K562 (cell line): ENCODE measurements around the gene TENM3. TPM values are rescaled to one million over a fixed set of nuclear protein-coding genes. Genes with fewer than 3 reads are reported as not detected.

Source experiments
- ARHGAP35 ChIP-seq: fragments of 450-650 bp; IDR thresholded peaks from 2 replicates; pipeline ENCODE4 v1.6.1; 2018; ENCODE audit not compliant: partially characterized antibody
- CEBPZ ChIP-seq: fragments of 150-350 bp; IDR thresholded peaks from 2 replicates; pipeline ENCODE4 v1.6.1; 2014; ENCODE audit warnings: low read depth, mild to moderate bottlenecking, low read length, borderline replicate concordance
- HSF4 ChIP-seq: fragments of 250-450 bp; sonication (Bioruptor Pico); IDR thresholded peaks from 2 replicates; pipeline ENCODE4 v2.1.2; 2022; ENCODE audit warnings: mild to moderate bottlenecking, moderate library complexity, borderline replicate concordance
- KAT7 ChIP-seq: sonication (generic); formaldehyde crosslinking; IDR thresholded peaks from 2 replicates; pipeline ENCODE4 v1.8.0; 2022; ENCODE audit warnings: missing genetic modification reagents, mild to moderate bottlenecking, borderline replicate concordance
- KDM1A ChIP-seq, 2 experiments: fragments of 450-650 bp; IDR thresholded peaks; 2 replicates each; pipeline ENCODE4 v1.6.1; 2016; ENCODE audit warnings: mild to moderate bottlenecking in 2 of 2
- LEF1 ChIP-seq: fragments of 450-650 bp; IDR thresholded peaks from 2 replicates; pipeline ENCODE4 v1.6.1; 2016; ENCODE audit warnings: mild to moderate bottlenecking
- RBM39 ChIP-seq: fragments of 200-400 bp; formaldehyde crosslinking; optimal IDR thresholded peaks from 2 replicates; pipeline ENCODE3; 2018; ENCODE audit warnings: low read depth, low read length
- RCOR1 ChIP-seq, 2 experiments: IDR thresholded peaks; 2 replicates each; pipeline ENCODE4 v1.6.1; 2012; ENCODE audit warnings: low read depth in 2 of 2, low read length in 2 of 2, borderline replicate concordance in 1 of 2, improper control_type of control experiment in 1 of 2
- TAF15 ChIP-seq: fragments of 200-400 bp; formaldehyde crosslinking; IDR thresholded peaks from 2 replicates; pipeline ENCODE4 v1.6.1; 2017; ENCODE audit warnings: mild to moderate bottlenecking, low read depth, low read length, moderate library complexity
- ZC3H4 ChIP-seq: sonication (generic); formaldehyde crosslinking; IDR thresholded peaks from 2 replicates; pipeline ENCODE4 v1.9.0; 2021; ENCODE audit warnings: missing genetic modification reagents, borderline replicate concordance
- polyA plus RNA-seq, 8 experiments: library from polyadenylated mRNA; depleted of rRNA in 4 of 8; stranded (reverse) in 5 of 8; unstranded in 3 of 8; fragments of >200 nt; fragmentation: Nextera tagmentation in 2 of 8; fragmentation: Illumina TruSeq in 1 of 8; extraction: Ambion mirVana in 2 of 8; extraction: Trizol in 1 of 8; gene quantifications; 2 replicates each; pipeline versions ENCODE4 v1.2.1 to v1.2.3, GENCODE V29; 2011 to 2014; ENCODE audit warnings: inconsistent platforms in 1 of 8, missing spikeins in 1 of 8
- total RNA-seq, 7 experiments: library from RNA; depleted of rRNA in 6 of 7; stranded (reverse); fragments of >200 nt in 6 of 7; fragmentation: Illumina TruSeq in 2 of 7; extraction: Trizol in 2 of 7; gene quantifications; 2 replicates each; pipeline versions ENCODE4 v1.2.1 to v1.2.3, GENCODE V29; 2011 to 2021; ENCODE audit warnings: low replicate concordance in 1 of 7
- TF ChIP-seq, protein P1 (sequence below): fragments of 250-450 bp; sonication (Bioruptor Pico); IDR thresholded peaks from 2 replicates; pipeline ENCODE4 v1.9.0; 2021; ENCODE audit warnings: mild to moderate bottlenecking

The TENM3 gene
- total and polyA plus RNA-seq, 9 of the 15 experiments (the other 6 are each of a cell fraction or from before 2014, with no cell fraction given) = 0.01 to 0.02 TPM; not detected in 7

GRCh38 chr4:182805321-182805720 is 562.1 kb downstream of the TENM3 start (continued):
- TF ChIP-seq CEBPZ (no peak), RBM39 (no peak), ARHGAP35 (no peak), RCOR1 (IDR thresholded peaks at IDR 0.05; ENCODE audit: borderline replicate concordance in 1 of 2, low read depth in 2 of 2, low read length in 2 of 2) (no peak), HSF4 (CRISPR knock-in tag) (no peak), ZC3H4 (CRISPR knock-in tag) (no peak), KAT7 (CRISPR knock-in tag) (no peak), LEF1 (no peak), KDM1A (IDR thresholded peaks at IDR 0.05) (no peak), TAF15 (no peak)
- TF ChIP-seq, protein P1, sequence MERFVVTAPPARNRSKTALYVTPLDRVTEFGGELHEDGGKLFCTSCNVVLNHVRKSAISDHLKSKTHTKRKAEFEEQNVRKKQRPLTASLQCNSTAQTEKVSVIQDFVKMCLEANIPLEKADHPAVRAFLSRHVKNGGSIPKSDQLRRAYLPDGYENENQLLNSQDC = no peak
